ENCODE measurements around the gene MBD6. TPM values are rescaled to one million over a fixed set of nuclear protein-coding genes. Genes with fewer than 3 reads are reported as not detected.
A peak's percentile ranks its signal among the peaks of the same experiment; 100 is the strongest.

Gene MBD6
- total and polyA plus RNA-seq, 2 of the 13 experiments (the other 11 are each of a cell fraction or from before 2014, with no cell fraction given): 4.1 to 5.9 TPM

DNA sequence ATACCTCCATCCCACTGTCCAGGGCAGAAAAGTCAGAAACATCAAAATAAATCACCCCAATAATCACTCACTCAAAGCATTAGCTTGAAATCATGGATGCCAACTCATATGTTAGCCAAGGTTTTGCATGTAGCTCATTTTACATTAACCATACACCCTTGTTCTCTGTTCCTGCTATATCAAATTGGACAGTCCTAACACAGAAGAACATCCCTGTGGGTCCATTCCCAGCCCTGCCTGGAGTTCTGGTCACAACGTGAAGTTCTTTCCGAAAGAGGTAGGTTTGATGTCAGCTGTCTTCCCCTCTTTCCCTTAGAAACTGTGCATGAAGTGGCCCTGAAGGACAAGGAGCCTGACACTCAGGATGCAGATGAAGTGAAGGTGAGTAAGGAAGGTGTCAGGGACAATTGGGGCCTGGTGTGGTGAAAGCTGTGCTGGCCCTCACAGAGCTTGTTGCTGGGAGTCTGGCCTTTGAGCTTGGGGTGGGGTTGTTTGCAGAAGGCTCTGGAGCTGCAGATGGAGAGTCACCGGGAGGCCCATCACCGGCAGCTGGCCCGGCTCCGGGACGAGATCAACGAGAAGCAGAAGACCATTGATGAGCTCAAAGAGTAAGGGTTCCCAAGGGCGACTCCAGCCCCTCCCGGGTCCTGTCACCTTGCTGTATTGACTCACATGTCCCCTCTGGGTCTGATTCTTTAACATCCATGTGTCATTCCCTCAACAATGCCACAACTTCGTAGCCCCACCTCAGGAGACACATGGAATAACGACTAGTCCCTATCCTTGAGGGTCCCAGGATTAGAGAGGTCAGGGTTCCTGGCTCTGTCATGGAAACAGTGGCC, 53.4 kb downstream of the MBD6 start (continued):
- TF ChIP-seq, protein P1, sequence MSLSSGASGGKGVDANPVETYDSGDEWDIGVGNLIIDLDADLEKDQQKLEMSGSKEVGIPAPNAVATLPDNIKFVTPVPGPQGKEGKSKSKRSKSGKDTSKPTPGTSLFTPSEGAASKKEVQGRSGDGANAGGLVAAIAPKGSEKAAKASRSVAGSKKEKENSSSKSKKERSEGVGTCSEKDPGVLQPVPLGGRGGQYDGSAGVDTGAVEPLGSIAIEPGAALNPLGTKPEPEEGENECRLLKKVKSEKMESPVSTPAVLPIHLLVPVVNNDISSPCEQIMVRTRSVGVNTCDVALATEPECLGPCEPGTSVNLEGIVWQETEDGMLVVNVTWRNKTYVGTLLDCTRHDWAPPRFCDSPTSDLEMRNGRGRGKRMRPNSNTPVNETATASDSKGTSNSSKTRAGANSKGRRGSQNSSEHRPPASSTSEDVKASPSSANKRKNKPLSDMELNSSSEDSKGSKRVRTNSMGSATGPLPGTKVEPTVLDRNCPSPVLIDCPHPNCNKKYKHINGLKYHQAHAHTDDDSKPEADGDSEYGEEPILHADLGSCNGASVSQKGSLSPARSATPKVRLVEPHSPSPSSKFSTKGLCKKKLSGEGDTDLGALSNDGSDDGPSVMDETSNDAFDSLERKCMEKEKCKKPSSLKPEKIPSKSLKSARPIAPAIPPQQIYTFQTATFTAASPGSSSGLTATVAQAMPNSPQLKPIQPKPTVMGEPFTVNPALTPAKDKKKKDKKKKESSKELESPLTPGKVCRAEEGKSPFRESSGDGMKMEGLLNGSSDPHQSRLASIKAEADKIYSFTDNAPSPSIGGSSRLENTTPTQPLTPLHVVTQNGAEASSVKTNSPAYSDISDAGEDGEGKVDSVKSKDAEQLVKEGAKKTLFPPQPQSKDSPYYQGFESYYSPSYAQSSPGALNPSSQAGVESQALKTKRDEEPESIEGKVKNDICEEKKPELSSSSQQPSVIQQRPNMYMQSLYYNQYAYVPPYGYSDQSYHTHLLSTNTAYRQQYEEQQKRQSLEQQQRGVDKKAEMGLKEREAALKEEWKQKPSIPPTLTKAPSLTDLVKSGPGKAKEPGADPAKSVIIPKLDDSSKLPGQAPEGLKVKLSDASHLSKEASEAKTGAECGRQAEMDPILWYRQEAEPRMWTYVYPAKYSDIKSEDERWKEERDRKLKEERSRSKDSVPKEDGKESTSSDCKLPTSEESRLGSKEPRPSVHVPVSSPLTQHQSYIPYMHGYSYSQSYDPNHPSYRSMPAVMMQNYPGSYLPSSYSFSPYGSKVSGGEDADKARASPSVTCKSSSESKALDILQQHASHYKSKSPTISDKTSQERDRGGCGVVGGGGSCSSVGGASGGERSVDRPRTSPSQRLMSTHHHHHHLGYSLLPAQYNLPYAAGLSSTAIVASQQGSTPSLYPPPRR (CRISPR knock-in tag; IDR thresholded peaks at IDR 0.05; ENCODE audit: borderline replicate concordance): peak; percentile 16; the same call in 1 of the 2 replicates
- peak; percentile 78 for TF ChIP-seq GATAD2A (CRISPR knock-in tag; IDR thresholded peaks at IDR 0.05)
- TF ChIP-seq TEAD3 (CRISPR knock-in tag; optimal IDR thresholded peaks at IDR 0.05; ENCODE audit: borderline replicate concordance): peak; percentile 50
- TF ChIP-seq AKAP8 (CRISPR knock-in tag; IDR thresholded peaks at IDR 0.05): 0 out of 2 replicates have a peak, but pooled peaks have one; percentile 34
- TF ChIP-seq FOXP1 (IDR thresholded peaks at IDR 0.05): no peak
- TF ChIP-seq FOXP1 (CRISPR knock-in tag; IDR thresholded peaks at IDR 0.05): peak; percentile 51; the same call in 1 of the 2 replicates
- TF ChIP-seq ZNF142 (CRISPR knock-in tag; IDR thresholded peaks at IDR 0.05): 0 out of 2 replicates have a peak, but pooled peaks have one; percentile 43
- no peak for TF ChIP-seq BCL3 (CRISPR knock-in tag; IDR thresholded peaks at IDR 0.05)
- peak; percentile 8; the same call in 1 of the 2 replicates for TF ChIP-seq CHD4 (IDR thresholded peaks at IDR 0.05; ENCODE audit: borderline replicate concordance, low read length)
- 0 out of 2 replicates have a peak, but pooled peaks have one; percentile 43 for TF ChIP-seq HIVEP1 (CRISPR knock-in tag; IDR thresholded peaks at IDR 0.05)
- TF ChIP-seq SKIL (CRISPR knock-in tag; IDR thresholded peaks at IDR 0.05; ENCODE audit: borderline replicate concordance): no peak
- TF ChIP-seq HOXA3 (CRISPR knock-in tag; IDR thresholded peaks at IDR 0.05): peak; percentile 89

Data from HepG2 (cell line).